Stimulated activated CD4-positive, alpha-beta T cell treated with anti-CD3 and anti-CD28 coated beads, Interleukin-2, amount 100 ng/mL, for 4 hours (primary cell): ENCODE measurements around the gene ERP27.

Source experiments
- DNase-seq: peaks from one replicate; pipeline ENCODE4 v3.0.0-alpha.2; 2020; ENCODE audit warnings: low read depth

Gene ERP27

GRCh38 chr12:14868916-14869506, 69.3 kb downstream of the ERP27 start:
- DNase-seq: no peak
